OCI-LY3 (cell line): ENCODE results near the gene CRTAC1.

Source experiments
- EZH2phosphoT487 ChIP-seq: fragments of 200-600 bp; shearing (Covaris generic); IDR thresholded peaks from 2 replicates; pipeline ENCODE4 v1.6.1; 2018; ENCODE audit warnings: antibody characterized with exemption, mixed run types, low read depth
- TF ChIP-seq, protein P1 (sequence below): fragments of 200-600, 300-600 bp; sonication (generic); IDR thresholded peaks from 2 replicates; pipeline ENCODE4 v1.5.1; 2014; ENCODE audit warnings: antibody characterized with exemption, low read length, low read depth

GRCh38 chr10:97863808-97864207 lies 166.6 kb downstream of the CRTAC1 start:
- TF ChIP-seq, protein P1, sequence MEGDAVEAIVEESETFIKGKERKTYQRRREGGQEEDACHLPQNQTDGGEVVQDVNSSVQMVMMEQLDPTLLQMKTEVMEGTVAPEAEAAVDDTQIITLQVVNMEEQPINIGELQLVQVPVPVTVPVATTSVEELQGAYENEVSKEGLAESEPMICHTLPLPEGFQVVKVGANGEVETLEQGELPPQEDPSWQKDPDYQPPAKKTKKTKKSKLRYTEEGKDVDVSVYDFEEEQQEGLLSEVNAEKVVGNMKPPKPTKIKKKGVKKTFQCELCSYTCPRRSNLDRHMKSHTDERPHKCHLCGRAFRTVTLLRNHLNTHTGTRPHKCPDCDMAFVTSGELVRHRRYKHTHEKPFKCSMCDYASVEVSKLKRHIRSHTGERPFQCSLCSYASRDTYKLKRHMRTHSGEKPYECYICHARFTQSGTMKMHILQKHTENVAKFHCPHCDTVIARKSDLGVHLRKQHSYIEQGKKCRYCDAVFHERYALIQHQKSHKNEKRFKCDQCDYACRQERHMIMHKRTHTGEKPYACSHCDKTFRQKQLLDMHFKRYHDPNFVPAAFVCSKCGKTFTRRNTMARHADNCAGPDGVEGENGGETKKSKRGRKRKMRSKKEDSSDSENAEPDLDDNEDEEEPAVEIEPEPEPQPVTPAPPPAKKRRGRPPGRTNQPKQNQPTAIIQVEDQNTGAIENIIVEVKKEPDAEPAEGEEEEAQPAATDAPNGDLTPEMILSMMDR: no peak
- no peak for TF ChIP-seq EZH2phosphoT487
